Common myeloid progenitor, CD34-positive (primary cell): ENCODE data around the gene HDAC4.

Source experiments
- CTCF ChIA-PET: fragments of 350-600 bp; sonication (Branson Sonifier 250); formaldehyde crosslinking; loops from one replicate; lab custom pipeline; 2021; ENCODE audit warnings: antibody characterized with exemption; lab: Charles Lee
- POLR2A ChIA-PET: fragments of 350-600 bp; sonication (Branson Sonifier 250); formaldehyde crosslinking; loops from one replicate; lab custom pipeline; 2021; ENCODE audit warnings: antibody characterized with exemption; lab: Charles Lee
- DNase-seq, 3 donors: peaks; one replicate each; pipeline versions ENCODE4 v3.0.0 to v3.0.0-alpha.2; 2013
- H3K27ac ChIP-seq, 2 experiments: 1 replicate in 1 of 2; 2 replicates in 1 of 2; pipeline ENCODE4 v1.7.0; 2013; ENCODE audit warnings: inconsistent platforms in 2 of 2, low read length in 2 of 2, mild to moderate bottlenecking in 2 of 2, low read depth in 1 of 2, moderate library complexity in 1 of 2; ENCODE audit not compliant: severe bottlenecking in 2 of 2, insufficient read depth in 1 of 2, poor library complexity in 1 of 2
- H3K27me3 ChIP-seq, 5 experiments: replicated peaks in 2 of 5; 1 replicate in 3 of 5; 2 replicates in 2 of 5; pipeline versions ENCODE4 v1.6.1 to v1.7.0; 2013; ENCODE audit warnings: low read length in 4 of 5, mild to moderate bottlenecking in 2 of 5, moderate library complexity in 2 of 5, inconsistent platforms in 1 of 5; ENCODE audit not compliant: insufficient read depth in 5 of 5, control insufficient read depth in 4 of 5
- H3K36me3 ChIP-seq, 4 experiments: 1 replicate in 2 of 4; 2 replicates in 2 of 4; pipeline versions ENCODE4 v1.6.1 to v1.7.0; 2013; ENCODE audit warnings: low read length in 3 of 4, control low read depth in 1 of 4, mild to moderate bottlenecking in 1 of 4; ENCODE audit not compliant: control insufficient read depth in 4 of 4, insufficient read depth in 4 of 4
- H3K4me1 ChIP-seq, 4 experiments: 1 replicate in 3 of 4; 2 replicates in 1 of 4; pipeline versions ENCODE4 v1.6.1 to v1.7.1; 2013; ENCODE audit warnings: low read length in 3 of 4, mild to moderate bottlenecking in 3 of 4, control low read depth in 1 of 4, inconsistent platforms in 1 of 4, moderate library complexity in 1 of 4; ENCODE audit not compliant: control insufficient read depth in 4 of 4, insufficient read depth in 4 of 4; ENCODE audit errors: control extremely low read depth in 1 of 4
- H3K4me3 ChIP-seq, 7 experiments: 1 replicate in 4 of 7; 2 replicates in 3 of 7; pipeline versions ENCODE4 v1.5.1 to v1.7.0; 2013; ENCODE audit warnings: mild to moderate bottlenecking in 7 of 7, low read length in 6 of 7, moderate library complexity in 6 of 7, inconsistent platforms in 2 of 7, low read depth in 2 of 7, control low read depth in 1 of 7; ENCODE audit not compliant: insufficient read depth in 4 of 7, control insufficient read depth in 1 of 7; ENCODE audit errors: extremely low read depth in 1 of 7
- H3K9me3 ChIP-seq, 5 experiments: 1 replicate in 4 of 5; 2 replicates in 1 of 5; pipeline versions ENCODE4 v1.6.1 to v1.7.1; 2013; ENCODE audit warnings: low read length in 4 of 5, mild to moderate bottlenecking in 2 of 5, inconsistent platforms in 1 of 5, low read depth in 1 of 5, moderate library complexity in 1 of 5; ENCODE audit not compliant: control insufficient read depth in 4 of 5, insufficient read depth in 2 of 5; ENCODE audit errors: control extremely low read depth in 1 of 5
- WGBS: methylation state at CpG from one replicate; pipeline ENCODE4 v1.1.5; 2013; ENCODE audit not compliant: insufficient coverage; 5-methylcytosine and 5-hydroxymethylcytosine counted together

HDAC4 gene

DNA sequence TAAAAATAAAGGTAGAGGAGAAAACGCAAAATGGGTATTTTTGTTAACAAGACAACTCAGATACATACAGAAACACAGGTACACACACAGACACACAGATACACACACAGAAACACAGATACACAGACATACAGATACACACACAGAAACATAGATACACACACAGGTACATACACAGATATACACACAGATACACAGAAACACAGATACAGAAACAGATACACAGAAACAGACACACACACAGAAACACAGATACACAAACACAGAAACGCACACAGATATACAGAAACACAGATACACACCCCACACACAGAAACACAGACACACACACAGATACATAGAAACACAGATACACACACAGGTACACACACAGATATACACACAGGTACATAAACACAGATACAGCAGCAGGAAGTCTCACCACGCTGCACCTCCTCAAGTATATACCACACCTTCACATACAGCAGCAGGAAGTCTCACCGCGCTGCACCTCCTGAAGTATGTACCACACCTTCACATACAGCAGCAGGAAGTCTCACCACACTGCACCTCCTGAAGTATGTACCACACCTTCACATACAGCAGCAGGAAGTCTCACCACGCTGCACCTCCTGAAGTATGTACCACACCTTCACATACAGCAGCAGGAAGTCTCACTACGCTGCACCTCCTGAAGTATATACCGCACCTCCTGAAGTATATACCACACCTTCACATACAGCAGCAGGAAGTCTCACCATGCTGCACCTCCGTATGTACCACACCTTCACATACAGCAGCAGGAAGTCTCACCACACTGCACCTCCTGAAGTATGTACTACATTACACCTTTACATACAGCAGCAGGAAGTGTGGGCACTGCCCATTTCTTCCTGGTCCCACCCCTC lies 250.5 kb downstream of the HDAC4 start:
- POLR2A ChIA-PET = no interaction called here
- 93% methylated on average over 4 of the region's 9 CpGs for WGBS
- H3K4me3 ChIP-seq = no peak overlapping the region
- no peak overlapping the region for H3K27ac ChIP-seq
- no peaks in the 10 kb centered on the region for H3K9me3 ChIP-seq
- CTCF ChIA-PET = no interaction called here
- H3K4me1 ChIP-seq = peaks cover 0 to 2% (median 0%) of the 10 kb centered on the region in 4 experiments
- H3K36me3 ChIP-seq = peaks cover 3 to 30% (median 21%) of the 10 kb centered on the region in 4 experiments
- no peak for DNase-seq
- H3K27me3 ChIP-seq = no peaks in the 10 kb centered on the region

DNA sequence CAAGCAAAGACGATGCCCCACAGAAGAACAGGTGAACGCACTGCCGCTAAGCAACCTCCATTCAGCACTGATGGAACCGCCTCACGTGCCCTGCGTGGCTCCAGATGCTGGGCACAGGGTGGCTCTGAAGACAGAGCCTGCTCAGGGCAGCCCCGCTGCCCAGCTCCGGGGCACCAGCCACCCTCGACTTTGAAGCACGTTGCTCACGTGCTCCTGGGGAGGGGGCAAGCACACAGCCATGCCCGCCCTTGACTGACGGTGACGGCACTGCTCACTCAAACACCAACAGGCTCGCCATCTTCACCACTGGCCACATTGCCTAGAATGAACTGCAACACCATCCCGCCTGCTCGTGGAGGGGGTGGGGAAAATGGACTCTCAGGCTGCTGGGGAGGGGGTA lies 251.3 kb downstream of the HDAC4 start:
- DNase-seq = no peak
- ChIA-PET CTCF (no interaction called here), POLR2A (no interaction called here)
- Histone ChIP-seq H3K27ac (no peak overlapping the region), H3K27me3 (no peaks in the 10 kb centered on the region), H3K36me3 (peaks cover 3 to 30% (median 20%) of the 10 kb centered on the region in 4 experiments), H3K9me3 (no peaks in the 10 kb centered on the region), H3K4me1 (peaks cover 0 to 2% (median 0%) of the 10 kb centered on the region in 4 experiments), H3K4me3 (no peak overlapping the region)
- WGBS = 99% methylated on average over 14 of the region's 17 CpGs

DNA sequence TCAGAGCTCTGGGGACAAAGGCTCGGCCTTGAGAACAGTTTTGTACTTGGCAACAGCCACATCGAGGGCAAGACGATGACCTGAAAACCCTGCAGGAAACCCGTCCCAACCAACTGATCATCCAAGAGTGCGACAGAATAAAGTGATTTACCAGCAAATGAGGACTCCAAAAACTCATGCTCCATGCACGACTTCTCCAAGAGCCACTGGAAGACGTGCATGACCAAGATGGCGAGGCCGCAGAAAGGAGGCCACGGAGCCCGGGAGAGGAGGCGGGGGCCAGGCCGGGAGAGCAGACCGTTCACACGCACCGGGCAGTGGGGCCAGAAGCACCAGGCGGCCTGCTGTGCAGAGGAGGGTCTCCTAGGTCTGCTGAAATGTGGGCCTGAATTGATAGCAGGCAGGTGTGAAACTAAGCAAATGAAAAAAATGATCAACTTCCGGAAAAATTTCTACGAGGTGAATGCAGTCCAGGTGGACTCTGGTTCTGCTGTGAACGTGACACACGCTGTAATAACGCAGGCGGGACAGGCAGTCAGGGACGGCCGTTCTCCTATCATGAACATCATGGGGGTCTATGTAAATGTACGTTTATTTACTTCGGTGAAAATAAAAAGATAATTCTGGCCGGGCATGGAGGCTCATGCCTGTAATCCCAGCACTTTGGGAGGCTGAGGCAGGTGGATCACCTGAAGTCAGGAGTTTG lies 252.2 kb downstream of the HDAC4 start:
- Histone ChIP-seq H3K4me3 (no peak overlapping the region), H3K27me3 (no peaks in the 10 kb centered on the region), H3K27ac (no peak overlapping the region), H3K4me1 (peaks cover 0 to 2% (median 0%) of the 10 kb centered on the region in 4 experiments), H3K9me3 (no peaks in the 10 kb centered on the region), H3K36me3 (peaks cover 3 to 32% (median 19%) of the 10 kb centered on the region in 4 experiments)
- DNase-seq = no peak
- ChIA-PET CTCF (no interaction called here), POLR2A (no interaction called here)
- WGBS = 96% methylated on average over 24 of the region's 28 CpGs

- ChIA-PET CTCF (no interaction called here), POLR2A (no interaction called here)
- no peak for DNase-seq
- 96% methylated on average over 9 of the region's 9 CpGs for WGBS
- Histone ChIP-seq H3K9me3 (no peaks in the 10 kb centered on the region), H3K36me3 (peaks cover 4 to 28% (median 16%) of the 10 kb centered on the region in 4 experiments), H3K4me3 (no peak overlapping the region), H3K4me1 (peaks cover 0 to 2% (median 0%) of the 10 kb centered on the region in 4 experiments), H3K27ac (no peak overlapping the region), H3K27me3 (no peaks in the 10 kb centered on the region)
Measured at GRCh38 chr2:239147376-239147775, 253.4 kb downstream of the HDAC4 start.

DNA sequence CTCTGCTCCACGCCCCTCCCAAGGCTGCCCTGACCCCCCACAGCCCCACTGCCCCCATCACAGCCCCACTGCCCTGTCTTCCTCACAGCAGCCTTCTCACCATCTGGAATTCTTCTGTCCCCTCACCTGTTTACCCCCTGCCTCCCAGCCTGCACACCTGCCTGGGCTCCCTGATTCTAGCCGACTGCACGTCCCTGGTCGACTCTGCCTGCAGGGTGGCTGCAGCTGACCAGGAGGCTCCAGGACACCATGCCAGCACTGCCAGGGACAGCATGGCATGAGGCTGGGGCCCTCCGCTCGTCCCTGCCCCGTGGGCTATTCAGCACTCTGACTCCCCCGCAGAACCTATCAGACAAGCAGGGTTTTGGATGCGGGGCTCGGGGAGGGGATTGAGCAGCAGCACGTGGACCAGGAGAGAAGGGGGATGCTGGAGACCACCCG lies 254.1 kb downstream of the HDAC4 start:
- Histone ChIP-seq H3K4me1 (peaks cover 0 to 2% (median 0%) of the 10 kb centered on the region in 4 experiments), H3K27ac (no peak overlapping the region), H3K27me3 (no peaks in the 10 kb centered on the region), H3K9me3 (no peaks in the 10 kb centered on the region), H3K4me3 (no peak overlapping the region), H3K36me3 (peaks cover 3 to 30% (median 14%) of the 10 kb centered on the region in 4 experiments)
- ChIA-PET CTCF (no interaction called here), POLR2A (no interaction called here)
- WGBS = 96% methylated on average over 5 of the region's 12 CpGs
- DNase-seq = no peak

GRCh38 chr2:239146011-239146641 lies 254.7 kb downstream of the HDAC4 start:
- Histone ChIP-seq H3K4me3 (no peak overlapping the region), H3K27ac (no peak overlapping the region), H3K9me3 (no peaks in the 10 kb centered on the region), H3K27me3 (no peaks in the 10 kb centered on the region), H3K4me1 (peaks cover 0 to 2% (median 0%) of the 10 kb centered on the region in 4 experiments), H3K36me3 (peaks cover 3 to 35% (median 12%) of the 10 kb centered on the region in 4 experiments)
- WGBS = 96% methylated on average over 16 of the region's 19 CpGs
- ChIA-PET POLR2A (no interaction called here), CTCF (no interaction called here)
- DNase-seq = no peak
